Pancreas (tissue), 10 donors: ENCODE measurements around the gene SH3RF3. TPM values are rescaled to one million over a fixed set of nuclear protein-coding genes. Genes with fewer than 3 reads are reported as not detected.

Experiments used
- ATAC-seq, 4 donors: fragments of 200-7000 bp; cut with Tn5 transposase; one replicate each; pipeline versions ENCODE4 v1.8.0 to v1.9.1; 2020; ENCODE audit warnings: mild to moderate bottlenecking in 4 of 4, moderate library complexity in 4 of 4
- DNase-seq, 6 donors: peaks; one replicate each; pipeline ENCODE4 v3.0.0-alpha.2; 2020
- FAIRE-seq: peaks from 2 replicates; lab custom pipeline; 2012; peaks lifted over from hg19 to GRCh38; lab: Jason Lieb, UNC
- H3K27ac ChIP-seq, 4 donors: fragments of 200-600 bp; sonication (generic); 1 replicate in 3 of 4; 2 replicates in 1 of 4; pipeline versions ENCODE4 v1.5.0 to v1.8.0; 2020
- H3K27me3 ChIP-seq, 4 donors: fragments of 200-600 bp; one replicate each; pipeline ENCODE4 v1.8.0; 2021
- H3K36me3 ChIP-seq, 3 donors: fragments of 200-600 bp; sonication (generic) in 1 of 3; one replicate each; pipeline versions ENCODE4 v1.5.0 to v1.8.0; 2020 to 2021
- H3K4me1 ChIP-seq, 3 donors: fragments of 200-600 bp; one replicate each; pipeline ENCODE4 v1.8.0; 2021
- H3K4me3 ChIP-seq, 4 donors: fragments of 200-600 bp; sonication (generic) in 2 of 4; one replicate each; pipeline versions ENCODE4 v1.5.0 to v1.8.0; 2020 to 2021
- H3K9me3 ChIP-seq, 4 donors: fragments of 200-600 bp; one replicate each; pipeline ENCODE4 v1.8.0; 2021
- WGBS, 2 donors: extraction: QIAGEN DNeasy Blood & Tissue Kit; methylation state at CpG; one replicate each; pipeline ENCODE4 v1.1.7; 2013; 5-methylcytosine and 5-hydroxymethylcytosine counted together
- intact Hi-C, 3 donors: fragments of 100-400 bp; cut with DNase I; formaldehyde crosslinking; loops; one replicate each; pipeline versions ENCODE4 v1.11.1 to v1.14.2; 2022
- polyA plus RNA-seq, 2 donors: library from polyadenylated mRNA; stranded (reverse); fragments of 200-250 nt; gene quantifications; one replicate each; pipeline ENCODE4 v1.2.3, GENCODE V29; 2013
- total RNA-seq, 6 donors: library from RNA; stranded (reverse); fragmentation: NEBNext Ultra II Directional in 4 of 6; extraction: Animal tissue kit (Norgen Biotek cat#: 25700) in 4 of 6; gene quantifications; one replicate each; pipeline versions ENCODE4 v1.2.1 to v1.2.4, GENCODE V29; 2021 to 2023
- TF ChIP-seq, protein P1 (sequence below), 4 donors: fragments of 200-600 bp; sonication (generic) in 3 of 4; IDR thresholded peaks; one replicate each; pipeline versions ENCODE4 v1.5.0 to v1.8.0; 2021; ENCODE audit warnings: antibody characterized with exemption in 4 of 4
- donor health status: healthy with polysubstance abuse.
- donor health status: DM: no; HTN: no; CAD: no; lungs with moderate emphysema.
- donor health status: DM: no; HTN: no; CAD: no.
- donor health status: control.
- donor health status: control.
- donor health status: Bipolar disorder and iron deficiency.
- donor health status: DM: yes; HTN: yes; CAD: no.
- donor health status: DM: no; HTN: no; CAD: no.
- donor health status: DM: no; HTN: no; CAD: no.
- donor health status: DM: yes; HTN: yes; CAD: no.

SH3RF3 gene
- total and polyA plus RNA-seq, 8 donors = 1.1 to 3.5 (median 1.8) TPM

DNA sequence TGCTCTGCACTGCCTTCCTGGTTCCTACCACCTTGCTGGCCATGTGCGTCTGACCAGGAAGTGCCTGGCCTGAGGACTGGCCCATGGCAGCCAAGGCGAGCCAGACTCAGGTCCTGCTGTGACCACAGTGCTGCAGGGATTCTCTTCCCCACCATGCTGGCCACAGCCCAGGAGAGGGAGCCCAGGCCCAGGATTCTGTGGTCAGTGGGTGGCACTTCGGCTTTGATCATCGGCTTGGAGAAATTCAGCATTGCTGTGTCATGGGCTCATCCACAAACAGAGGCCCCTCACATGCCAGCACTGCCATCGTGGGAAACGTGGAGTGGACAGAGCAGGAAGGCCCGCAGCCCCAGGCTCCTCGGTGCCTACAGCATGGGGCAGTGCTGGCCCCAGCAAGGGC, 273.2 kb downstream of the SH3RF3 start:
- DNase-seq (peak in 1 of 6 donors; percentile 38), FAIRE-seq (no peak), ATAC-seq (no peak)
- Histone ChIP-seq H3K27me3 (no peaks in the 10 kb centered on the region), H3K9me3 (no peaks in the 10 kb centered on the region), H3K4me3 (no peak overlapping the region), H3K36me3 (no peaks in the 10 kb centered on the region), H3K4me1 (no peaks in the 10 kb centered on the region), H3K27ac (no peak overlapping the region)
- WGBS, 2 donors = 63 to 75% methylated on average over 8 of the region's 8 CpGs
- TF ChIP-seq, protein P1, sequence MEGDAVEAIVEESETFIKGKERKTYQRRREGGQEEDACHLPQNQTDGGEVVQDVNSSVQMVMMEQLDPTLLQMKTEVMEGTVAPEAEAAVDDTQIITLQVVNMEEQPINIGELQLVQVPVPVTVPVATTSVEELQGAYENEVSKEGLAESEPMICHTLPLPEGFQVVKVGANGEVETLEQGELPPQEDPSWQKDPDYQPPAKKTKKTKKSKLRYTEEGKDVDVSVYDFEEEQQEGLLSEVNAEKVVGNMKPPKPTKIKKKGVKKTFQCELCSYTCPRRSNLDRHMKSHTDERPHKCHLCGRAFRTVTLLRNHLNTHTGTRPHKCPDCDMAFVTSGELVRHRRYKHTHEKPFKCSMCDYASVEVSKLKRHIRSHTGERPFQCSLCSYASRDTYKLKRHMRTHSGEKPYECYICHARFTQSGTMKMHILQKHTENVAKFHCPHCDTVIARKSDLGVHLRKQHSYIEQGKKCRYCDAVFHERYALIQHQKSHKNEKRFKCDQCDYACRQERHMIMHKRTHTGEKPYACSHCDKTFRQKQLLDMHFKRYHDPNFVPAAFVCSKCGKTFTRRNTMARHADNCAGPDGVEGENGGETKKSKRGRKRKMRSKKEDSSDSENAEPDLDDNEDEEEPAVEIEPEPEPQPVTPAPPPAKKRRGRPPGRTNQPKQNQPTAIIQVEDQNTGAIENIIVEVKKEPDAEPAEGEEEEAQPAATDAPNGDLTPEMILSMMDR (IDR thresholded peaks at IDR 0.05) = no peak
- intact Hi-C loops = no loop called here

DNA sequence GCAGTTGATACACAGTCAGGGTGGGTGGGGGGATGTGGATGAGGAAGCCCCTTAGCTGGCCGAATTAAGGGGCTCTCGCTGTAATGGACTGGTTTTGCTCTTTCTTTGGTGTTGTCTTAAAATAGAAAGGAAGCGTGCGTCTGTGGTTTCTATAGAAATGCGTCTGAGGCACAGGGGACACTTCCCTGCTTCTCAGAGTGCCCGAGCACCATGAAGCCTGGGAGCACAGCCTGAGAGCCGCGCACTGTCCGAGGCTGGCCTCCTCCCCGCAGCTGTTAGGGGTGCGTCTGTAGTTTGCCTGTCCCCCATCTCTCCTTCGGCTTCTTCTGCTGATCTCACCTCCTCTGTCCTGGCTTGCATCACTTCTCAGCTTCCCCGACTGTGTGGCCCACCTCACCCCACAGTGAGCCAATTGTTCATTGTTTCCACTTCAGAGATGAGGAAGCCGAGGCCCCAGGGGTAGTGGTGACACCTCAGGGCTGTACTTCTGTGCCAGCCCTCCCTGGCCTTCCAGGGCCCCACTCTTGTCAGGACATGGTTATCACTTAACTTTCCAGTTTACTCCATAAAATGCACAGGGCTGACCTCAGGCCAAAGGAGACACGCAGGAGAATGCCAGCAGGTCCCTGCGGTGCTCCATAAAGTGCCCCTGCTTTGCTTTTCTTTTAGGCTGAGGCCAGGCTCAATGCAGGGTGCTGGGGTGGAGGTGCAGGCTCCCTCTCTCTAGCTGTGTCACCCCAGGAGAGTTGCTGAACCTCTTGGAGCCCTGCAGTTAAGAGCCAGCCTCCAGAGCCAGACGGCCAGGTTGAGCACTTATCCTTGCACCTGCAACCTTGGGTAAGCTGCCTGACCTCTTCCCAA, 274.2 kb downstream of the SH3RF3 start:
- TF ChIP-seq, protein P1 (IDR thresholded peaks at IDR 0.05) = no peak
- Histone ChIP-seq H3K36me3 (no peaks in the 10 kb centered on the region), H3K4me3 (no peak overlapping the region), H3K4me1 (no peaks in the 10 kb centered on the region), H3K9me3 (no peaks in the 10 kb centered on the region), H3K27ac (no peak overlapping the region), H3K27me3 (no peaks in the 10 kb centered on the region)
- 69 to 70% methylated on average over 17 of the region's 17 CpGs for WGBS, 2 donors
- DNase-seq (peak in 1 of 6 donors; percentile 34), ATAC-seq (no peak), FAIRE-seq (no peak)
- intact Hi-C loops = no loop called here

DNA sequence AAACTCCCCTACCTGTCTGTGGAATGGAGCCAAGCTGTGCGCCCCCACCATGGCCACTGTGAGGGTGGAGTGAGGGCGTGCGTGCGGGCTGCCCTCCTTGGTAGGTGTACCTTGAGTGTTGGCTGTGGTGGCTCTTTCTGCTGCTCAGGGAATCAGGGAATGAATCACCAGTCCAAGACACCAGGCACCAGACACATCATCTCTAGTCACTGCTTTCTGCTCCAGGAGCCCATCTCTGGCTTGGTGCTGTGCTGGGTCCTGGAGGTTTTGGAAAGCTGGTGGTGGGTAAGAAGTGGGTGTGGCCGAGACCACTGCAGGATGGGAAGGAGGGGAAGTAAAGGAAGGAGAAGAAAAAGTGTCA, 274.8 kb downstream of the SH3RF3 start:
- H3K36me3 ChIP-seq = no peaks in the 10 kb centered on the region
- no peaks in the 10 kb centered on the region for H3K9me3 ChIP-seq
- H3K4me3 ChIP-seq = no peak overlapping the region
- TF ChIP-seq, protein P1 (IDR thresholded peaks at IDR 0.05) = no peak
- no peak for FAIRE-seq
- no peak for ATAC-seq
- no peaks in the 10 kb centered on the region for H3K27me3 ChIP-seq
- H3K27ac ChIP-seq = no peak overlapping the region
- intact Hi-C loops = no loop called here
- DNase-seq = peak in 1 of 6 donors; percentile 25
- 63 to 64% methylated on average over 5 of the region's 5 CpGs for WGBS, 2 donors
- H3K4me1 ChIP-seq = no peaks in the 10 kb centered on the region

DNA sequence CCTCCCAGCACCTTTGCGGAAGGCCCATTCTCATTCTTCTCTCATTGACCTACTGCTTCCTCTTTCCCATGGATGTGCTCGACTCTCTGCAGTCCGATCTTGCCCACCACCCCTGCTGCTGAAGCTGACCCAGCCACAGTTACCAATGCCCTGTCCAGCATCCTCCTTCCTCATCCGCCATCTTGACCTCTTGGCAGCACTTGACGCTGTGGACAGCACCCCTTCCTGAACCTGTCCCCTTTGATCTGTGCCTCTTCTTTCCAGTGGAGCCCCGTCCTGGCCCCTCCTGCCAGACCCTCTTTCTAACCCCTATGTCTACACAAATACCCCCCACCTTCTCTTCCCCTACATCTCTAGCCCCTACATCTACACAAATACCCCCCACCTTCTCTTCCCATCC, 275.7 kb downstream of the SH3RF3 start:
- TF ChIP-seq, protein P1 (IDR thresholded peaks at IDR 0.05) = no peak
- H3K27me3 ChIP-seq = no peaks in the 10 kb centered on the region
- H3K9me3 ChIP-seq = no peaks in the 10 kb centered on the region
- H3K36me3 ChIP-seq = no peaks in the 10 kb centered on the region
- FAIRE-seq = no peak
- no peaks in the 10 kb centered on the region for H3K4me1 ChIP-seq
- 85% methylated on average over 6 of the region's 6 CpGs for WGBS, 2 donors
- intact Hi-C loops = no loop called here
- no peak overlapping the region for H3K4me3 ChIP-seq
- no peak overlapping the region for H3K27ac ChIP-seq
- no peak for ATAC-seq
- DNase-seq = no peak

DNA sequence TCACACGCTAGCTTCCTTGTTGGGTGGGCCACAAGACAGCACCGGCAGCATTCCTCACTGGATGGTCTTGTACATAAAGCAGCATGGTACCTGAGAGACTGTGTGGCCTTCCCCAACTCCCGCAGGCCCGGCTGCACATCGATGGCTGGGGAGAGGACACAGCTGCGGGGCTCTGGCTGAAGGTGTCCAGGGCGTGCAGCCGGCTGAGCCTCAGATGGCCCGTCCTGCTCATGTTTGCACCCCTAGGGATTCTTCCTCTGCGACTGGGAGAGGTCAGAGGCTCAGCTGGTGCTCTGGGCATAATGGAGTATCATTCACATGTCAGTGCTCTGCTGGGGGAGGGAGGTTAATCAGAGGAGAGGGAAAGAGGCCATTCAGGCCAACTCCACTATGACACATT, 276.9 kb downstream of the SH3RF3 start:
- FAIRE-seq = no peak

More for the DNA sequence above, 276.9 kb downstream of the SH3RF3 start:
- DNase-seq = peak in 1 of 6 donors; percentile 28
- no peaks in the 10 kb centered on the region for H3K27me3 ChIP-seq
- H3K9me3 ChIP-seq = no peaks in the 10 kb centered on the region
- TF ChIP-seq, protein P1 (IDR thresholded peaks at IDR 0.05) = no peak
- H3K36me3 ChIP-seq = no peaks in the 10 kb centered on the region
- H3K27ac ChIP-seq = no peak overlapping the region
- H3K4me3 ChIP-seq = no peak overlapping the region
- intact Hi-C loops = no loop called here
- 77 to 81% methylated on average over 10 of the region's 10 CpGs for WGBS, 2 donors
- H3K4me1 ChIP-seq = no peaks in the 10 kb centered on the region
- ATAC-seq = no peak
